NOMO-1 treated with DMSO at 0.1 percent for 48 hours (cell line): ENCODE results near the gene IRAK3.
"Not testable (repeated sequence)": the region's sequence is repeated elsewhere in the genome, so short reads cannot be mapped to it uniquely, and the experiment has no call there.

ENCODE experiments used
- DNase-seq: peaks from one replicate; lab custom pipeline; 2025; ENCODE audit not compliant: unreplicated experiment; lab: John Stamatoyannopoulos, UW

The IRAK3 gene

GRCh38 chr12:66206141-66206540 is 17.1 kb downstream of the IRAK3 start:
- no peak for DNase-seq

- peak; percentile 80 for DNase-seq
These were observed 21.8 kb downstream of the IRAK3 start for GRCh38 chr12:66210840-66211239.

- peak; percentile 18 for DNase-seq
These were observed 22.6 kb downstream of the IRAK3 start for GRCh38 chr12:66211573-66211972.

- DNase-seq = not testable (repeated sequence)
These were observed 24.0 kb downstream of the IRAK3 start for GRCh38 chr12:66213011-66213410.

GRCh38 chr12:66217342-66217917 is 28.4 kb downstream of the IRAK3 start:
- DNase-seq = no peak

GRCh38 chr12:66228462-66228861 is 39.4 kb downstream of the IRAK3 start:
- DNase-seq = no peak

GRCh38 chr12:66232263-66232662 is 43.2 kb downstream of the IRAK3 start:
- no peak for DNase-seq

- peak; percentile 87 for DNase-seq
These were observed 45.2 kb downstream of the IRAK3 start for GRCh38 chr12:66234037-66234693.

GRCh38 chr12:66234773-66235625 is 46.0 kb downstream of the IRAK3 start:
- peak; percentile 60 for DNase-seq

- DNase-seq = peak; percentile 46
These were observed 46.7 kb downstream of the IRAK3 start for GRCh38 chr12:66235626-66236281.

- DNase-seq = not testable (repeated sequence)
These were observed 47.3 kb downstream of the IRAK3 start for GRCh38 chr12:66236282-66236675.

GRCh38 chr12:66236969-66237368 is 48.0 kb downstream of the IRAK3 start:
- DNase-seq = peak; percentile 28

GRCh38 chr12:66237505-66238175 is 48.6 kb downstream of the IRAK3 start:
- DNase-seq = peak; percentile 56

GRCh38 chr12:66239295-66239694 is 50.3 kb downstream of the IRAK3 start:
- no peak for DNase-seq

- DNase-seq = peak; percentile 74
These were observed 51.2 kb downstream of the IRAK3 start for GRCh38 chr12:66240096-66240820.

GRCh38 chr12:66241061-66242043 is 52.3 kb downstream of the IRAK3 start:
- peak; percentile 99 for DNase-seq

GRCh38 chr12:66242311-66242710 is 53.3 kb downstream of the IRAK3 start:
- DNase-seq = no peak

GRCh38 chr12:66243911-66244310 is 54.9 kb downstream of the IRAK3 start:
- no peak for DNase-seq

GRCh38 chr12:66244446-66244845 is 55.4 kb downstream of the IRAK3 start:
- no peak for DNase-seq
